GM19455 (cell line): ENCODE data around the gene BCAN.

Source experiments
- ATAC-seq: cut with Tn5 transposase; IDR thresholded peaks from one replicate; pipeline ENCODE4 v1.9.1; 2021; ENCODE audit not compliant: unreplicated experiment

Gene BCAN

DNA sequence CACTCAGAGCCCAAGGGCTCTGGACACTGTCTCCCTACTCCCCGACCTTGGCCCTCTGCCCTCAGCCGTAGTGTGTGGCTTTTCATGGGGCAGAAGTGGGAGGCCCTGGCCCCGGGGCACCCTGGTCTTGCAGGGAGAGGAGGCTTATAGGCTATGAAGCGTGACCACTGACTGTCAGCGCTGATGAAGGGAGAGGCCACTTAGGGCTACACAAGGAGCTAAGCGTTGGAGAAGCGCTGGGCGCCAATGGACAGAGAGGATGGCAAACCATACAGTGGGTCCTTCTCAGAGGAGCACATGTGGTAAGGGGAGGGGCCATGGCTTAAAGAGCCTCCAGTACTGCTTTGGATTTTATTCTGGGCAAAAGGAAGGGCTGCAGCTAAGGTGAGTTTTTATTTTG is 55.6 kb downstream of the BCAN start:
- ATAC-seq = no peak

DNA sequence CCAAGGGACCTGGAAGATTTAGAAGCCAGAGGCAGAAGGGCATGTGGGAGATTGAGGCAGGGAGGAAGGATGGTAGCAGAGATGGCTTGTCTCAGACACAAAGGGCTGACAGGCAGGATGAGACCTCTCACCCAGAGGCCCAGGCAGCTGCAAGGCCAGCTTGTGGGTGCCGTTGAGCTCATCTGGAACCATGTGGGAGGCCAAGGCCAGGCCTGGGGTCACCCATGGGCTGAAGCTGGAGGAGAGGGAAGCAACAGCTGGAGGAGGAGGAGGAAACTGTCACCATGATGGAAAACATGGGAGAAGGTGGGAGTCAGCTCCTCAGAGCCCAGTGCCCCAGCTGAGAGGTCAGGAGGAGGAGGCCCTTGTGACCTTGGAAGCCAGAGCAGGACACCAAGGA is 57.1 kb downstream of the BCAN start:
- ATAC-seq = no peak

DNA sequence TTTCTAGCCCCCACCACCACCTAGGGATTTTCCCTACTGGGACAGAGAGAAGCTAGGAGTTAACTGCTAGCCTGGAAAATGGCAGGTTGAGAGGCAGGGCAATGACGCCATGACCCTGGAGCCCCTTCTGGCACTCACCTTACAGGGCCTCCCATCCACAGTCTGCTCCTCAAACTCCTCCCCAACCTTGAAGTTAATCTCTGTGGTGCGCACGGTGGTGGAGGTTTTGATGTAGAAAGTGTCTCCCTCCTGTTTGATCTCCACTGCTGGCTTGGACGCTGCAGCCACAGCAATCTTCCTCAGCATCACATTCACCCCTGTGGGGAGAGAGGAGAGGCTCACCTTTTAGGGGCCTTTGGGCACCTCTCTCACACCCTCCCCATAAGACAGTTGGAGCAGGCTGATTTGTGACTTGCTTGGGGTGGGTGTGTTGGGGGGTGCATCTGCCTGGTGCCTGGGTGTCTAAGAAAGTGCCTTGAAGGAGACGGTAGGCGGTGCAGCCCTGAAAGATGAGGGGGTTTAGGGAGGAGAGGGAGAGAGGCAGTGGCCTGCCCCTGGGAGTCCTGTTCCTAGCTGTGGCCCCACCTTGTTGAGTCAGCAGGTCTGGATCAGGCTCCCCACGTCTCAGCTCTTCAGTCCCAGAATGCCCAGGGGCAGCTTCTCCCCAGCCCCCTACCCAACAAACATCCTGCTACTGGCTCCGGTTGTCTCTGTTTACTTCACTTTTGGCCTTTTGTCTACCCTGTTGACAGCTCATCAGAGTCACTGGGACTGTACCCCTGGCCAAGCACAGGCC is 59.0 kb downstream of the BCAN start:
- no peak for ATAC-seq

DNA sequence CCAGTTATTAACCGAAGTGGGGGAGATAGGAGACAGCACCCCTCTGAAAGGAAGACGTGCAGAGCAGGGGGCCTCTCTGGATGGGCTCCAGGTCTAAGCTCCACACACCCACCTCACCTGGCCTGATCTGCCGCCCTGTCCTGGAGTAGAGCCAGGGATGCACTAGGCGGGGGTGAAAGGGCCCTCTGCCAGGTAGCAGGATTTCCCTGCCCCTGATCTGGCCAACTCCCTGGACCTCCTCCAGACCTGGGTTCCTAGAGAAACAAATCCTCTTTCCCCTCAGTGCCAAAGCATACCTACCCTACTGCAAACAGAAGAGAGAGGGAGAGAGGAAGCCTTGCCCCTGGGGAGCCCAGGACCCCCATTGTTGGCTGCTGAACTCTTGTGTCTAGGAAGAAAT is 61.4 kb downstream of the BCAN start:
- ATAC-seq = no peak

DNA sequence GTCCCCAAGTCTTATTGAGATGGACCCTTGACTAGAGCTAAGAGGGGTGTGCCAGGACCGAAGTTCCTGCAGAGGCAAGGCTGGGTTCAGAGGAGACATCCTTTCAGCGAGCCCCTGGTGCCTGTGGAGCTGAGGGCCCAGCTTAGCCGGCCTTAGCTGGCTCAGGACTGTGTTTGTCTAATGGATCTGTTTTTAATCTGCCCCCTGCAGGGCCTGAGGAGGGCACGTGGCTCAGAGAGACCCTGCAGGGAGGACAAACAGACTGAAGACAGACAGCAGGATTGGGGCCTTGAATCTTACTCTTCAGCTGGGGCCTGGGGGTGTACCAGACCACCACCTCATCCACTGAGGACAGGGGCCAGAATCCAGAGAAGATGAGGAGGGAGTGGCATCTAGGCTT is 61.8 kb downstream of the BCAN start:
- no peak for ATAC-seq

DNA sequence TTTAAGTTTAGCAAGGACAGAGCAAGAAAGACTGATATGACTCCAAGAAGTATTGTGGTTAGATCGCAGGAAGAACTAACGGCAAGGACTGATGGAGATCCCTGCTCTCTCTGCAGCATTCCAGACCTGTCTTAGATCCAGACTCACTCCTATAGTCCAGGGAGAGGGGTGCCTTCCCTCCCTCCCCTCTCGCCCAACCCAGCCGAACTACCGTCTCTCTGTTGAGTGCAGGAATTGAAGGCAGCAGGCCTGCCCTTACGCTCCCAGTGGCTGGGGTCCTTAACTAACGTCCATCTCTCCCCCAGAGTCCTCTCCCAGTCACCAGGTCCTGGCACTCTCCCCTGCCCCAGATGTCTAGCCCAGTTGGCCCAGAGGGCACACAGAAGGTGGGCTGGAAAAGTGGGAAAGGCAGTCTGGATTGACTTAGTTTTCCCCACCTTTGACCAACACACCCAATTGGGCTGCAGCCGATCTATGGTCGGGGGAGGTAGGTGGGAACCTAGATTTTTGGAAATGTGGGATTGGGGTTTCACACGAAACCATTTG is 62.3 kb downstream of the BCAN start:
- ATAC-seq = no peak

DNA sequence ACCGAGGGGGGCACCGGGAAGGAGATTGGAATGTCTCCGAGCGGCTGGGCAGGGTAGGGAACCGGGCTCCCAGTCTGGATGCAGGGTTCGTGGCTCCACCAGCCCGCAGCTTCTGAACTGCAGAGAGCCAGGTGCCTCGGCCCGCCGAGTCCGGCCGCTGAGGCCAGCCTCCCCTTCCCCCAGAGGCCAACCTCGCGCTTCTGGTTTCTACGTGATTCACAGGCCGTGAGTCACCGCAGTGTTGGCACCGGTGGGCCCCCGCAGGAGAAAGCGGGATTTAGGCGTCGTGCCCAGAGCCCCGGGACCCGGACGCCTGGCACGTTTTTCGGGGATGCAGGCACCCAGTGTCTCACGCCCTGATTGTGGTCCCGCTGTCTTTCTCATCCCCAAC is 63.0 kb downstream of the BCAN start:
- ATAC-seq = no peak

DNA sequence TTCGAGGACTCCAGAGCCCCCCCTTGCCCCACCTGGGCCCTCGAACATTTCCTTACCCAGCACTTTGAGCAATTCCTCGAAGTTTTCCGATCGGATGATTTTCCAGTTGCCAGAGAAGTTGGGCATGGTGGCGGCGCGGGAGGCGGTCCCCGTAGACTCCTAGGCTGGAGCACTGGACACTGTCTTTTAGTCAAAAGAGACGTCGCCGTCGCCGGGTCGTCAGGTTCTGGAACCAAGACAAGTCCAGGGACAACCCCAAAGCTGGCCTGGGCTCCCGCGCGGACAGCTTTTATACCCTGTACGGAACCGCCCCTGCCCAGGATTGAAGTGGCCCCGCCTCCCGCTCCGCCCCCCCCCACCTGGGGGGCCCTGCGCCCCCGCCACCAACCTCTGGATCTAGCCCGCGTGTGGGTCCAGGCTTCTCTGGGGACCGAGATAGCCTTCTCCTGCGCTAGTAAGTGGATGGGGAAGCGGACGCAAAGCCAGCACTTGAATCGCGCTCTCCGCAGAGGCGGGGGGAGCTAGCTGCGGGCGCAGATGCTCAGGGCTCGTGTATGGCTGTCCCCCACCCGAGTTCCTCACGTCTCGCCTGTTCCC is 63.5 kb downstream of the BCAN start, which contains the start of gene CRABP2:
CRABP2 (minus strand) TSS at position 263 of the 597 bp plus-strand sequence; CDS start at position 126, 137 bp downstream.
- ATAC-seq = no peak

DNA sequence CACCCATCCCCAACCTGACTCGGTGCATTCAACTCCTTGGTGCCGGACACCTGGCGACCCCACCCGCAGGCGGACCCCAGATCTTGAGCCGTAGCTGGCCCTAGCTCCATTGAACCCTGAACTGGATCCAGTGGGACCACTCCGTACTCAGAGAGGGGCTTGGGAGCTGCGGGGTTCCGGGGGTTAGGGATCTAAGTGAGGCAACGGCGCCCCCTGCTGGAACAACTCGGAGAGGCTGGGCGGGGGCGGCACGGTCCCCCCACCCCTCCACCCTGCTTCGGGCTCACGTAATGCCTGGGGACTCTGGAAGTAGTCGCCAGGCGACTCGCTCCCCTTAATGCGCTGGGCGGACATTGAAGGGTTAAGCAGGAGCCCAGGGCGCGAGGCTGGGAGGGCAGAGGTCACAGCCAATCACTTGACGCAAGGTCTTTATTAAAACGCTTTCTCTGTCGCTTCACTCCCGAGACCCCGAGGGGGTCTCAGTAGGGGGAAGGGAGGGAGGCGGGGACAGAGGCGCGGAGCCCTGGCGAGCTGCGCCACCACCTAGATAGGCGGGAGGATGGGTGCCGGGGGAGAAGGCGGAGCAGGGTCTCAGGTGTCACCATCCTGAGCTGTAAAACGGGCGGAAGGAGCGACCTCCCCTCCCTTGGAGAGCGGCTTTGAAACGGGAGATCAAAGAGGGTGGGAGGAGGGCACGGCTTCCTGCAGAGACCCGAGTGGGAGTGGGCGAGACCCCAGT is 64.2 kb downstream of the BCAN start:
- ATAC-seq = no peak

DNA sequence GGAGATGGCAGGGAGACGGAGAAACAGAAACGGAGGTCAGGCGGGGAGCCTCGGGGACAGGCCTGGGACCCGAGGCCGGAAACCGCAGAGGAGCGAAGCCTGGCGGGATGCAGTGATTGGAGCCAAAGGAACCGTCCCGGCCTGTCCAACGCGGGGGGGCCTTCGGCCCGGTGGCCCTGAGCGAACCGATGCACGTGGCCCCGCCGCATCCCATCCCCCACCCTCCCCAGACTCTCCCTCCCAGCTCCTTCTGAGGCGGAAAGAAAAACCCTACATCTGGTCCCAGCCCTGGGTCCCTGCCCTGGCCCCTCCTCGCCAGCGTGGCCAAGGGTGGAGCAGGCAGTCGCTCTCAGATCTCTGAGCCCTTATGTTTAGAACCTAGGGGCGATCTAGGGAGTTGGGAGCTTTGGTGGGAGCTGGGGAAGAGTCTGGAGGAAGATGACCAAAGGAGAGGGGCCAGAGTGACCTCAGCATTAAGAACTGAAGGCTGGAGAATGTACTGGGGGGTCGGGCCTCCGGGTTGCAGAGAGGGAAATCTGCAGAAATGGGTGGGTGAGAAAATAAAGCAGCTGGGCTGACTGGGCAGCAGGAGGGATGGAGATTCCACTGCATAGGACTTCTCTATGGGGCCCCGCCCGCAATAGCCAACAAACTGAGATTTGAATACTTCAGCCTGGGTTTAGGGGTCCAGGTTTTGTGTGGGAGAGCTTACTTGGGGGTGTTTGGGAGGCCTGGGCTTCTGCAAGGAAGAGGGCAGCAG is 64.9 kb downstream of the BCAN start:
- ATAC-seq = no peak

DNA sequence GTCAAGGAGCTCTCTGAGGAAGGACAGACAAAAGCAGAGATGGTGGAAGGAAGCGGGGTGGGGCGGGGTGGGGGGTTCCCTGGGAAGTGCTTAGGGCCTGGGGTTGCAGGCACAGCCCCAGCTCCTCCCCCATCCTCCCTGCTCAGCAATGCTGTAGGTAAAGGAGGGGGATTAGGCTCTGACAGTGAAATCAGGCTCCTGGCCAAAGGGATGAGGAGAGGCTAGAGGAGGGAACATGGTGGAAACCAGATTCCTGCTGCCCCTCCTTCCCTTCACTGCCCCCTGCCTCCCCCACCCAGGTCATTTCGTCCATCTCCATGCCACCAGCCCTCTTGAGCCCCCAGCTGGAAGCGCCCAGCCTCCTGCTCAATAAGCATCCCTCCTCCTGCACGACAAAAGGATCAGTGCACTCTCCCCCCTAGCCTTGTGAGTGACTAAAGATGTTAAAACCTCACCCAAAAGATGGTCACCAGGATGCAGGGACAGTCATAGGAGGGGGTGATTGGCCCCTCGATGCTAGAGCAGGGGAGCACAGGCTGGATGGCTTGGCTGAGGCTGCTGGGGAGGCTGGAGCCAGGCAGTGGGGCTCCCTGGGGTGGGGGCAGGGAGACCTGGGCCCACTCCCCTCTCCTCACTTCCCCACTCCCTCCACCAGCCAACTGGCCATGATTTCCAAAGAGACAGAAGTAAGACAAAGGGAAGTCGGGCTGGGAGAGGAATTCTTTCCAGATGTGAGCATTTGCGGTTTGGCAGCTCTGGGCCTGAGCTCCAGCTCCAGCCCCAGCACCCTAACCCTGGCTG is 65.7 kb downstream of the BCAN start:
- no peak for ATAC-seq

DNA sequence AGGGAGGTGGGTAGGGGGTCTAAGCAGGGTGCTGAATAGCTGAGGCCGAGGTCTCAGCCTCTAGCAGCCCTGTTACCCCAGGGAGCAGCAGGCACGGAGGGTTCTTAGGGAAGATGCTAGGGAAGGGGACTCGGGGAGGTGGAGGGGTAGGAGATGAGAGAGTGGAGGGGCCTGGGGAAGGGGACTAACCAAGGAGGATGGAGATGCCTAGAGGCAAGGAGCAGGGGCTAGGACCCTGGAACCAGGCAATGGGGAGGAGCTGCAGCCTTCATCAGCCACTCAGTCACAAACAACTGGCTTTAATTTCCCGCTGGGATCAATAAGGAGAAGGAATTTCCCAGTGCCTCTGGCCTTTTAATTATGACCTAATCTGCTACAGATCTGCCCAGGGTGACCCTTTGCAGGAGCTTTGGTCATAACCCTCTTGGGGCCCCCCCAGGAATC is 66.3 kb downstream of the BCAN start:
- no peak for ATAC-seq

DNA sequence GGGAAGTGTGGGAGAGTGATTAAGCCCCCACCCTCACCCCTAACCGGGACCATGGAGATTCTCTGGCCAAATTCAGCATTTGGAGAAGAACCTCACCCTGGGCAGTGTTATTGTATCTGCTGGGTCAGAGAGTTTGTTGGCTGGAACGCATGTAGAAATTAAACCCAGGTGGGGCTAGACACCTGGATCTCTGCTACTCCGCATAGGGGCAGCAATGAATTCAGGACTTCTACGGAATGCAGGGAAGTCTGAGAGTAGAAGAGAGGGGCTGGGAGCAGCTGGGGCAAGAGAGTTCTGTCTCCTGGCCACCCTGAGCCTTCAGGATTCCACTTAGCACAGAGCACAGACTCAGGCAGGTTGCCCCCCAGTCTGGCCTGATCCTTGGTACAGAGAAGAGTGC is 67.1 kb downstream of the BCAN start:
- ATAC-seq = no peak
